Karpas-422 (cell line): ENCODE measurements around the gene LRP8. TPM values are rescaled to one million over a fixed set of nuclear protein-coding genes. Genes with fewer than 3 reads are reported as not detected.

ENCODE experiments used
- DNase-seq: peaks from one replicate; pipeline ENCODE4 v3.0.0-alpha.2; 2015
- H2AFZ ChIP-seq: fragments of 200-600 bp; sonication (generic); 2 replicates; pipeline ENCODE4 v1.6.1; 2014; ENCODE audit warnings: antibody characterized with exemption, low read length, mixed read lengths
- H3K27ac ChIP-seq: fragments of 200-600 bp; sonication (generic); 2 replicates; pipeline ENCODE4 v1.5.1; 2014; ENCODE audit warnings: mild to moderate bottlenecking, low read length, moderate library complexity
- H3K27me3 ChIP-seq: fragments of 200-600 bp; sonication (generic); 2 replicates; pipeline ENCODE4 v1.6.1; 2014; ENCODE audit warnings: low read length, mixed read lengths
- H3K36me3 ChIP-seq: fragments of 200-600 bp; sonication (generic); 2 replicates; pipeline ENCODE4 v1.6.1; 2014; ENCODE audit warnings: low read length, mixed read lengths; ENCODE audit not compliant: insufficient read depth
- H3K4me1 ChIP-seq: fragments of 200-600 bp; sonication (generic); 2 replicates; pipeline ENCODE4 v1.6.1; 2014; ENCODE audit warnings: mild to moderate bottlenecking, low read length, mixed read lengths
- H3K4me2 ChIP-seq: fragments of 200-600 bp; sonication (generic); 2 replicates; pipeline ENCODE4 v1.6.1; 2014; ENCODE audit warnings: low read length, low read depth, mild to moderate bottlenecking; ENCODE audit not compliant: poor library complexity, severe bottlenecking
- H3K4me3 ChIP-seq: fragments of 200-600 bp; sonication (generic); 2 replicates; pipeline ENCODE4 v1.5.1; 2014; ENCODE audit warnings: mild to moderate bottlenecking, antibody characterized with exemption, low read length, mixed read lengths
- H3K79me2 ChIP-seq: fragments of 200-600 bp; sonication (generic); 2 replicates; pipeline ENCODE4 v1.6.1; 2014; ENCODE audit warnings: mild to moderate bottlenecking, low read length, mixed read lengths
- H3K9ac ChIP-seq: fragments of 200-600 bp; sonication (generic); 2 replicates; pipeline ENCODE4 v1.6.0; 2014; ENCODE audit warnings: low read length
- H3K9me2 ChIP-seq: fragments of 200-600 bp; sonication (generic), shearing (Covaris generic); replicated peaks from 2 replicates; pipeline ENCODE4 v1.6.0; 2014; ENCODE audit warnings: mild to moderate bottlenecking, low read length, moderate library complexity; ENCODE audit not compliant: insufficient read depth
- H3K9me3 ChIP-seq: fragments of 300-700, 200-600 bp; sonication (generic); 2 replicates; pipeline ENCODE4 v1.6.1; 2014; ENCODE audit warnings: low read length, mixed read lengths
- H4K20me1 ChIP-seq: fragments of 200-600 bp; sonication (generic); 2 replicates; pipeline ENCODE4 v1.6.1; 2014; ENCODE audit warnings: mild to moderate bottlenecking, antibody characterized with exemption, low read length, low read depth; ENCODE audit not compliant: insufficient read depth
- total RNA-seq: library from RNA; depleted of rRNA; stranded (reverse); fragments of >200 nt; shearing (Covaris generic); gene quantifications from 2 replicates; pipeline ENCODE4 v1.2.3, GENCODE V29; 2014; ENCODE audit warnings: low replicate concordance

LRP8 gene
- total RNA-seq, 1 experiment from 2014 or later, result 26.7 TPM

GRCh38 chr1:53319296-53320101 lies 8.4 kb downstream of the LRP8 start:
- H3K4me2 ChIP-seq, result no peak overlapping the region
- peaks cover 38% of the 10 kb centered on the region; the same call in 1 of the 2 replicates for H3K36me3 ChIP-seq
- no peaks in the 10 kb centered on the region for H3K27me3 ChIP-seq
- peaks cover 25% of the 10 kb centered on the region; the same call in 1 of the 2 replicates for H4K20me1 ChIP-seq
- H3K9me2 ChIP-seq, result no peaks in the 10 kb centered on the region
- no peak for DNase-seq
- no peak overlapping the region for H3K4me3 ChIP-seq
- H3K79me2 ChIP-seq, result peaks cover 100% of the 10 kb centered on the region
- H3K9me3 ChIP-seq, result no peaks in the 10 kb centered on the region
- no peak overlapping the region for H3K27ac ChIP-seq
- no peak overlapping the region for H3K9ac ChIP-seq
- H2AFZ ChIP-seq, result no peak overlapping the region
- H3K4me1 ChIP-seq, result peaks cover 44% of the 10 kb centered on the region

DNA sequence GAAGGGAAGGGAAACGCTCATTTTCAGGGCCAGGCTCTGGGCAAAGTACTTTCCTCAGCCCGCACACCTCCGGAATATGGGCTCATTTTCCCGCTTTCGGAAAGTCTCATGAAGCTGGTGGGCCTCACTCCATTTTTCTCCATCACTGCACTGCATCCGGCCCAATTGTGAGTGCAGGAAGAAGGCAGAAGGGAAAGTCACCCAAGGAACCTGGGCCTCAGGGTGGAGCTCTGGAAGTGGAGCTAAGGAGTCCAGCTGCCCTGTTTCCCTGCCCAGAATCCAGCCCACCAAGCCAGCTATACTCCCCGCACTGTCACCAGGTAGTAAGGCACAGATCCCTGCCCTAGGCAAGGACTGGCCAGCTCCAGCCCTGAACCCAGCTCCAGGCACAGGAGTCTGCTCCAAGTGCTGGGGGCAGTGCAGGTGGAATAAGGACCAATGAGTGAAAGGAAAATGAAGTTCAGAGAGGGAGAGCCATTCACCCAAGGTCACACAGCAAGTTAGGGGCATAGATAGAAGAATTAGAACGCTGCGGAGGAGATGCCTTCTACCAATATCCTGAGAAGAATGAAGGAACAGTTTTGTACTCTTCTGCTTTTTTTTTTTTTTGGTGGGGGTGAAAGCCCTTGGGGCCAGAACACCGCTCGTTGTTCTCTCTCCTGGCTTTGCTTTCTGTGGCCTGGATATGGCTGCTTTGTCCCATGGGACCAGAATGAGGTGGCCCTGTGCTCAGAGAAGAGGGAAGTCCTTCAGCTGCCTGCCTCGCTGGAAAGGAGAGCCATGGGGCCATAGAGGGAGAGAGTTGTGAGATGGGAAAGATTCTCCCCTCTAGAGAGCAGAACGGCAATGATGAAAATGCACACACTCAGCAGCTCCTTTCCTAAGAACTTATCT lies 10.0 kb downstream of the LRP8 start:
- no peaks in the 10 kb centered on the region for H3K9me3 ChIP-seq
- no peak overlapping the region for H3K4me3 ChIP-seq
- no peak overlapping the region for H3K4me2 ChIP-seq
- H3K9me2 ChIP-seq, result no peaks in the 10 kb centered on the region
- peaks cover 26% of the 10 kb centered on the region for H4K20me1 ChIP-seq
- H3K9ac ChIP-seq, result 0 out of 2 replicates have a peak overlapping the region, but pooled peaks have one; percentile 17
- peak; percentile 55 for DNase-seq
- H3K79me2 ChIP-seq, result peaks cover 98% of the 10 kb centered on the region
- peaks cover 35% of the 10 kb centered on the region for H3K4me1 ChIP-seq
- no peak overlapping the region for H3K27ac ChIP-seq
- no peak overlapping the region for H2AFZ ChIP-seq
- H3K36me3 ChIP-seq, result peaks cover 23% of the 10 kb centered on the region; the same call in 1 of the 2 replicates
- H3K27me3 ChIP-seq, result no peaks in the 10 kb centered on the region

DNA sequence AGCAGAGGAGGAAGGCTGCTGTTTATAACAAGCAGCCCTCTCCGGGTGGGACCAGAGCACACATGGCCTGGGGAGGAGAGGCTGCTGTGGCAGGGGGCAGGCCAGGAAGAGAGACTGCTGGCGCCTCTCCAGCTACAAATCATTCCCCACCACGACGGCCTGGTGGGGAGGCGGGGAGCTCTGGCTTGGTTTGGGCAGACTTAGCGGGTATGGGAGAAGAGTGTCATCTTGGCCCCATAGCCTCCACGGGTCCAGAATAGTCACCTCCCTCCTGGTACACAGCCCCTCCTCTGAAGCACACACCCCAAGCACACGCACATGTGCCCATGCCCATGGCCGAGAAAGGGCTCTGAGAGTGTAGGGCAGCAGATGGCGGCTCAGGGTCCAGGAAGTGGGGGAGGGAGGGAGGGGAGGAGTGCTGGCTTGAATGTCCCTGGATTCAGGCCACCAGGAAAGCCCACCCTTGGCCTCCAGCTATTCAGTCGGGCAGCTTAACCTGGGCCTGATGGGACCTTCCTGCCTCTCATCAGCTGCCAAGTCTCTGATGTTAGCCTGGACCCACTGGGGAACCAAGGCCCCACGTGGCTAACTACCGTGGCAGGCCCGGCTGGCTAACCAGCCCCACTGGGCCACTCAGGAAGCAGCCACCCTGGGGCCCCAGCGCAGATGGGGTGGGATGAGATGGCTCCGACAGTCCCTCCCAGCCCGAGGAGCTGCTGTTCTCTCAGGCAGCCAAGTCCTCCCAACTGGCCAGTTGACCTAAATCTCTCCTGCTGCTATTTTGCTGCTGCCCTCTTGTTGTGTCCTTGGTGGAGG lies 10.9 kb downstream of the LRP8 start:
- peaks cover 98% of the 10 kb centered on the region for H3K79me2 ChIP-seq
- no peak overlapping the region for H3K27ac ChIP-seq
- H3K9ac ChIP-seq, result no peak overlapping the region
- no peaks in the 10 kb centered on the region for H3K27me3 ChIP-seq
- no peak for DNase-seq
- no peak overlapping the region for H2AFZ ChIP-seq
- H3K4me2 ChIP-seq, result no peak overlapping the region
- H3K9me2 ChIP-seq, result no peaks in the 10 kb centered on the region
- H4K20me1 ChIP-seq, result peaks cover 25% of the 10 kb centered on the region
- no peak overlapping the region for H3K4me3 ChIP-seq
- no peaks in the 10 kb centered on the region for H3K9me3 ChIP-seq
- H3K4me1 ChIP-seq, result peaks cover 30% of the 10 kb centered on the region
- peaks cover 15% of the 10 kb centered on the region; the same call in 1 of the 2 replicates for H3K36me3 ChIP-seq

- H3K4me2 ChIP-seq, result no peak overlapping the region
- H4K20me1 ChIP-seq, result peaks cover 19% of the 10 kb centered on the region
- no peaks in the 10 kb centered on the region for H3K9me3 ChIP-seq
- peaks cover 13% of the 10 kb centered on the region; the same call in 1 of the 2 replicates for H3K36me3 ChIP-seq
- no peak overlapping the region for H2AFZ ChIP-seq
- H3K27me3 ChIP-seq, result no peaks in the 10 kb centered on the region
- peaks cover 25% of the 10 kb centered on the region for H3K4me1 ChIP-seq
- peaks cover 98% of the 10 kb centered on the region for H3K79me2 ChIP-seq
- H3K4me3 ChIP-seq, result no peak overlapping the region
- no peak overlapping the region for H3K9ac ChIP-seq
- DNase-seq, result no peak
- no peaks in the 10 kb centered on the region for H3K9me2 ChIP-seq
- H3K27ac ChIP-seq, result no peak overlapping the region
Measured at GRCh38 chr1:53316424-53316765, 11.5 kb downstream of the LRP8 start.

GRCh38 chr1:53315456-53316423 lies 12.1 kb downstream of the LRP8 start:
- H3K9ac ChIP-seq, result no peak overlapping the region
- no peaks in the 10 kb centered on the region for H3K9me2 ChIP-seq
- H2AFZ ChIP-seq, result no peak overlapping the region
- no peak overlapping the region for H3K4me3 ChIP-seq
- peaks cover 17% of the 10 kb centered on the region for H4K20me1 ChIP-seq
- H3K4me1 ChIP-seq, result peaks cover 25% of the 10 kb centered on the region
- no peaks in the 10 kb centered on the region for H3K27me3 ChIP-seq
- no peak overlapping the region for H3K4me2 ChIP-seq
- no peak overlapping the region for H3K27ac ChIP-seq
- no peaks in the 10 kb centered on the region for H3K9me3 ChIP-seq
- peaks cover 97% of the 10 kb centered on the region for H3K79me2 ChIP-seq
- no peak for DNase-seq
- peaks cover 13% of the 10 kb centered on the region; the same call in 1 of the 2 replicates for H3K36me3 ChIP-seq

DNA sequence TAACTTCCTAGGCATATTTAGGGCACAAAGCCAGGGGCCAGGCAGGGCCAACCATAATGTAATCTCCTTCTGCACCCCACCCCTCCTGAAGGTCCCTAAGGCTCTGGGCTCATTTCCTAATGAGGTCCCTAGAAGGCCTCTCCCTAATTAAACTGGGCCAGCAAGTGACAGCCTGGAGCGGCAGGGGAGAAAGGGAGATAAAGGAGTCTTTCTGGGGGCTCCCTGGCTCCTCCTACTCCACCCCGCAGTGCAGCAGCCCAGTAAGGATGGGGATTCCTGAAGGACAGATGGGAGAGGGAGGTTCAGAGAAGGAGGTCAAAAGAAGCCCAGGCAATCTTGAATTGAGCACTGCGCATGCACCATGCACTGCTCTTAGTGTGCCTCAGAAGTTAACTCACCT lies 12.8 kb downstream of the LRP8 start:
- Histone ChIP-seq H2AFZ (no peak overlapping the region), H3K27me3 (no peaks in the 10 kb centered on the region), H3K36me3 (peaks cover 13% of the 10 kb centered on the region; the same call in 1 of the 2 replicates), H3K9me2 (no peaks in the 10 kb centered on the region), H3K4me3 (no peak overlapping the region), H3K9me3 (no peaks in the 10 kb centered on the region), H3K79me2 (peaks cover 97% of the 10 kb centered on the region), H3K4me1 (peaks cover 25% of the 10 kb centered on the region), H3K27ac (no peak overlapping the region), H3K9ac (no peak overlapping the region), H4K20me1 (peaks cover 18% of the 10 kb centered on the region), H3K4me2 (no peak overlapping the region)
- no peak for DNase-seq

- no peak overlapping the region for H3K4me2 ChIP-seq
- no peak overlapping the region for H3K4me3 ChIP-seq
- H2AFZ ChIP-seq, result no peak overlapping the region
- no peaks in the 10 kb centered on the region for H3K9me2 ChIP-seq
- H3K9ac ChIP-seq, result no peak overlapping the region
- peaks cover 22% of the 10 kb centered on the region for H3K4me1 ChIP-seq
- peaks cover 97% of the 10 kb centered on the region for H3K79me2 ChIP-seq
- H3K27me3 ChIP-seq, result no peaks in the 10 kb centered on the region
- H3K36me3 ChIP-seq, result peaks cover 13% of the 10 kb centered on the region; the same call in 1 of the 2 replicates
- peaks cover 20% of the 10 kb centered on the region for H4K20me1 ChIP-seq
- DNase-seq, result no peak
- H3K27ac ChIP-seq, result no peak overlapping the region
- no peaks in the 10 kb centered on the region for H3K9me3 ChIP-seq
Measured at GRCh38 chr1:53314606-53315005, 13.3 kb downstream of the LRP8 start.
